NCI-H2171 treated with DMSO at 0.1 percent for 48 hours (cell line): Measurements from ENCODE around the gene CD68.

Experiments used
- DNase-seq: peaks from one replicate; lab custom pipeline; 2025; lab: John Stamatoyannopoulos, UW

Gene CD68

GRCh38 chr17:7559320-7560171 lies 19.9 kb upstream of the CD68 start:
- DNase-seq, result no peak

GRCh38 chr17:7560172-7561027 lies 19.0 kb upstream of the CD68 start:
- no peak for DNase-seq

GRCh38 chr17:7561028-7561575 lies 18.3 kb upstream of the CD68 start:
- peak; percentile 83 for DNase-seq

GRCh38 chr17:7561589-7562207 lies 17.7 kb upstream of the CD68 start, which contains the start of gene SENP3:
SENP3 (plus strand) TSS chr17:7561919; CDS start chr17:7563077, 1,158 bp downstream.
- DNase-seq, result peak; percentile 81

- DNase-seq, result no peak
Measured at GRCh38 chr17:7562208-7562605, 17.2 kb upstream of the CD68 start.

GRCh38 chr17:7563115-7563869 lies 16.1 kb upstream of the CD68 start:
- no peak for DNase-seq

- DNase-seq, result no peak
Measured at GRCh38 chr17:7569571-7569970, 9.9 kb upstream of the CD68 start.

GRCh38 chr17:7570351-7570750 lies 9.1 kb upstream of the CD68 start:
- DNase-seq, result no peak

GRCh38 chr17:7572338-7572587 lies 7.2 kb upstream of the CD68 start:
- DNase-seq, result no peak

- DNase-seq, result peak; percentile 98
Measured at GRCh38 chr17:7572588-7573323, 6.7 kb upstream of the CD68 start.

GRCh38 chr17:7573324-7574080 lies 5.9 kb upstream of the CD68 start:
- DNase-seq, result peak; percentile 70

GRCh38 chr17:7574176-7574953 lies 5.1 kb upstream of the CD68 start:
- no peak for DNase-seq

- no peak for DNase-seq
Measured at GRCh38 chr17:7575481-7575883, 4.0 kb upstream of the CD68 start.

- no peak for DNase-seq
Measured at GRCh38 chr17:7575959-7576358, 3.5 kb upstream of the CD68 start.

- DNase-seq, result no peak
Measured at GRCh38 chr17:7576432-7576937, 3.0 kb upstream of the CD68 start.

- DNase-seq, result no peak
Measured at GRCh38 chr17:7577327-7578199, 1.9 kb upstream of the CD68 start.

GRCh38 chr17:7579834-7580603 lies 581 bp downstream of the CD68 start:
- no peak for DNase-seq
